Measurements from ENCODE around the gene ZNF236.

- no peak for TF ChIP-seq TAF1 (IDR thresholded peaks at IDR 0.05; ENCODE audit: low read depth)
- no peak for TF ChIP-seq FOXM1 (IDR thresholded peaks at IDR 0.05; ENCODE audit: borderline replicate concordance, low read depth)
- no peak for TF ChIP-seq RAD21 (IDR thresholded peaks at IDR 0.05; ENCODE audit: low read depth)
- no peak for TF ChIP-seq USF1 (IDR thresholded peaks at IDR 0.05)
- no peak for TF ChIP-seq TCF12 (IDR thresholded peaks at IDR 0.05; ENCODE audit: low read depth)
- TF ChIP-seq REST (IDR thresholded peaks at IDR 0.05; ENCODE audit: low read depth): no peak
- no peak for TF ChIP-seq EP300 (IDR thresholded peaks at IDR 0.05; ENCODE audit: borderline replicate concordance)
- no peak for TF ChIP-seq TEAD4 (IDR thresholded peaks at IDR 0.05)
- no peak for TF ChIP-seq MAX (IDR thresholded peaks at IDR 0.05)
- no peak for TF ChIP-seq CEBPB (IDR thresholded peaks at IDR 0.05)
- no peak for TF ChIP-seq NFIC (IDR thresholded peaks at IDR 0.05)
- no peak for TF ChIP-seq CREB1 (IDR thresholded peaks at IDR 0.05; ENCODE audit: low read depth)
Measured at GRCh38 chr18:77012806-77013541, 190.6 kb downstream of the ZNF236 start.

Measured in Ishikawa (cell line).